Measurements from ENCODE around the gene SIK1.
"Not testable (repeated sequence)": the region's sequence is repeated elsewhere in the genome, so short reads cannot be mapped to it uniquely, and the experiment has no call there.

SIK1 gene

GRCh38 chr21:43398000-43398399 is 28.9 kb downstream of the SIK1 start:
- DNase-seq (ENCODE audit: extremely low read depth, low read depth): not testable (repeated sequence)

DNA sequence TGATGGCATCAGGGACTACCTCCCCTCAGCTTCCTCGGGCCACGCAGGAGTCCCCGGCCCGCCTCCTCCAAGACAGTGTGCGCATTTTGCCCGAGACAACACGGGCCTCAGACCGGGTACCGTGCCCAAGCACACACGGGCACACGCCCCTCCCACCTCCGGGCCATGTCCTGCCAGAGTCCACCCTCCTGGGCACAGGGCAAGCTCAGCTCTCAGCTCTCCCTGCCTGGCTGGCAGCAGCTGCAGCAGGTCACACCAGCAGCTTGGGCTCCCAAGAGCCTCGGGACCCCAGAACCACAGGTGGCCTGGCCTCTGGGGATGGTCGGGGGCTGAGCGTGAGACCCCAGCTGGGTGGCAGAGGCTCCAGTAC is 29.5 kb downstream of the SIK1 start:
- DNase-seq (ENCODE audit: extremely low read depth, low read depth): not testable (repeated sequence)

GRCh38 chr21:43396788-43397438 is 30.0 kb downstream of the SIK1 start:
- not testable (repeated sequence) for DNase-seq (ENCODE audit: extremely low read depth, low read depth)

DNA sequence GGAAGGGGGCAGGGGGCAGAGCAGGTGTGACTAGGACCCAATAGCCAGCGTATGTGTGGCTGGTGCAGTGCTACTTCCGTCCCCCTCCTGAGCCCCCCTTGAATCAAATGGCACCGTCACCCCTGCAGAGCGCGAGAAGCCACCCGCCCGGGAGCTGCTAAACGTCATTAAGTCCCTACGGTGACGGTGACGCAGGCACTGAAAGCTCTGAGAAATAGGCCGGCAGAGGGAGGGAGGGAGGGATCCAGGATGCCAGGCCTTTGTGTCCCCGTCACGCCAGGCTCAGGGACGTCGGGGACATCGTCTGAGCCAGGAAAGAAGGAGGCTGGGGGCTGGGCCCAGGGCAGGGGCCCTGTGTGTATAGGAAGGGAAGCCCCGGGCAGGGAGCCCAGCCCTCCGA is 43.6 kb downstream of the SIK1 start:
- not testable (repeated sequence) for DNase-seq (ENCODE audit: extremely low read depth, low read depth)

GRCh38 chr21:43382902-43383301 is 44.0 kb downstream of the SIK1 start:
- not testable (repeated sequence) for DNase-seq (ENCODE audit: extremely low read depth, low read depth)

DNA sequence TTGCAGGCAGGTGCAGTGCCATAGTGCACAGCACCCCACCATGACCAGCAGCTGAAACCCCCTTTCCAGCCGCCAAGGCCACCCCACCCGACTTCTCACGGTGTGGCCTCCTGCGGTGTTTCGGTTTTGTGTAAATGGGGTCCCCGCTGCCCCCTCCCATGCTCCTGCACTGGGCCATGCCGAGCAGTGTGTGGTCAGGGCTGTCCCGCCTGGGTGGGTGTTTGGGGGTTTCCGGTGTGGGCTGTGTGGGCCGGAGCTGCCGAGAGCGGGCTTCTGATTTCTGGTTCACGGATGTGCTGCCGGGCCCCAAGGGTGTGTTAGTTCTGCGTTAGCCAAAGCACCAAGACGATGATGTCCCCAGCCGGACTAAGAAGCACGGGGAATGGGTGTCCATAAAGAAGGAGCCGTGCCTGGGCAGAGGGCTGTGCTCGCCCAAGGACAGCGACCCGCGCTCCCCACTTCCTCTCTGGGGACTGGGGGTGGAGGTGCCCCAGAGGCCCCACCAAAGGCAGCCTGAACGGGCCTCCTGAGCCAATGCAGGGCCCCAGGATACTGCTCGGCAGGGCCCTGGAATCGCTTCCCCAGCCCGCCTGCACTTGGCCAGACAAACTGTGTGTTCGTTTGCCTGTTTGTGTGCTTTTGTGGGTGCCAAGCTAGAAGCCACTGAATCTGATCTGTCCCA is 45.9 kb downstream of the SIK1 start:
- DNase-seq (ENCODE audit: extremely low read depth, low read depth): not testable (repeated sequence)

- DNase-seq (ENCODE audit: extremely low read depth, low read depth): not testable (repeated sequence)
Measured at GRCh38 chr21:43380337-43380736, 46.6 kb downstream of the SIK1 start.

DNA sequence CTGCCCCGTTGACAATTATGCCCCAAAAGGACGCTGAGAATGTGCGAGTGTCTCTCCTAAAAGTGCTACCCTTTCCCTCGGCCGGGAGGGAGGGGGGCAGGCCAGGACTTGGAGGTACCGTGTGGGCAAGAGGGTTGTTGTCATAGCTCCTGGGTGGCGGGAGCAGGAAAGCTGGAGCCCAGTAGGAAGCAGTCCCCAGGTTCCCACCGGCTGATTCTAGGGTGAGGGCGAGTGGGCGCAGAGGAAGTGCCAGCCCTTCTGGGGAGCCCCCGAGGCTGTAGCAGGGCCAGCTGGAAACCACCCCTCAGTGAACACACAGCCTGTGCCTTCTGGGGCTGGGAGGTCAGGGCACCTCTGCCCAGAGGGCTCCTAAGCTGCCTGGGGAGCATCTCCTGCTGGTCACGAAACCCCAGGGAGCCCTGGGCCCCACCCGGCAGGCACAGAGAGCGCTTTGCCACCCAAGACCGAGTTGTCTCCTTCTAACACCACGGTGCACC is 47.3 kb downstream of the SIK1 start:
- DNase-seq (ENCODE audit: extremely low read depth, low read depth): not testable (repeated sequence)

GRCh38 chr21:43376478-43376882 is 50.5 kb downstream of the SIK1 start:
- TF ChIP-seq CTCF (IDR thresholded peaks at IDR 0.05; ENCODE audit: low read depth, low read length): no peak
- DNase-seq (ENCODE audit: extremely low read depth, low read depth): no peak

GRCh38 chr21:43375837-43376477 is 51.0 kb downstream of the SIK1 start:
- TF ChIP-seq CTCF (IDR thresholded peaks at IDR 0.05; ENCODE audit: low read depth, low read length): no peak
- DNase-seq (ENCODE audit: extremely low read depth, low read depth): no peak

- TF ChIP-seq CTCF (IDR thresholded peaks at IDR 0.05; ENCODE audit: low read depth, low read length): no peak
- DNase-seq (ENCODE audit: extremely low read depth, low read depth): no peak
Measured at GRCh38 chr21:43375006-43375836, 51.7 kb downstream of the SIK1 start.
